ENCODE measurements around the gene PPFIBP2.

DNA sequence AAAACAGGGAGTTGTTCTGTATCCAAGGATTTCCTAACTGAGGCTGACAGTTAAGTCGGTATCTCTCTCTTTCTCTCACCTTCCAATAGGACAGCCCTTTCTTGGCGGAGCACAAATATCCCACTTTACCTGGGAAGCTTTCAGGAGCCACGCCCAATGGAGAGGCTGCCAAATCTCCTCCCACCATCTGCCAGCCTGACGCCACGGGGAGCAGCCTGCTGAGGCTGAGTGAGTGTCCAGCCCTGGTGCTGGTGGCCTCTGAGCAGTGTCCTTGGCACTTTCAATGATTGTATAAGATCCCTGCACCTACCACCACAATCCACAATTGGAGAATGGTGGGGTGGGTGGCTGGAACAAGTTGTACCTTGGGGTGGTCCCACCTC is 125.8 kb downstream of the PPFIBP2 start:
- TF ChIP-seq YY1 (IDR thresholded peaks at IDR 0.05; ENCODE audit: extremely low read depth, insufficient replicate concordance, low read depth, low read length): no peak
- TF ChIP-seq CTCF (IDR thresholded peaks at IDR 0.05 in 2 of 3, conservative IDR thresholded peaks at IDR 0.05 in 1 of 3; ENCODE audit: borderline replicate concordance in 1 of 3, insufficient read depth in 1 of 3, low read depth in 2 of 3, low read length in 2 of 3): no peak
- no peak for TF ChIP-seq EZH2 (IDR thresholded peaks at IDR 0.05)
- TF ChIP-seq POLR2A (IDR thresholded peaks at IDR 0.05; ENCODE audit: borderline replicate concordance, extremely low read depth, insufficient read depth, insufficient read length): no peak
- TF ChIP-seq, protein P1, sequence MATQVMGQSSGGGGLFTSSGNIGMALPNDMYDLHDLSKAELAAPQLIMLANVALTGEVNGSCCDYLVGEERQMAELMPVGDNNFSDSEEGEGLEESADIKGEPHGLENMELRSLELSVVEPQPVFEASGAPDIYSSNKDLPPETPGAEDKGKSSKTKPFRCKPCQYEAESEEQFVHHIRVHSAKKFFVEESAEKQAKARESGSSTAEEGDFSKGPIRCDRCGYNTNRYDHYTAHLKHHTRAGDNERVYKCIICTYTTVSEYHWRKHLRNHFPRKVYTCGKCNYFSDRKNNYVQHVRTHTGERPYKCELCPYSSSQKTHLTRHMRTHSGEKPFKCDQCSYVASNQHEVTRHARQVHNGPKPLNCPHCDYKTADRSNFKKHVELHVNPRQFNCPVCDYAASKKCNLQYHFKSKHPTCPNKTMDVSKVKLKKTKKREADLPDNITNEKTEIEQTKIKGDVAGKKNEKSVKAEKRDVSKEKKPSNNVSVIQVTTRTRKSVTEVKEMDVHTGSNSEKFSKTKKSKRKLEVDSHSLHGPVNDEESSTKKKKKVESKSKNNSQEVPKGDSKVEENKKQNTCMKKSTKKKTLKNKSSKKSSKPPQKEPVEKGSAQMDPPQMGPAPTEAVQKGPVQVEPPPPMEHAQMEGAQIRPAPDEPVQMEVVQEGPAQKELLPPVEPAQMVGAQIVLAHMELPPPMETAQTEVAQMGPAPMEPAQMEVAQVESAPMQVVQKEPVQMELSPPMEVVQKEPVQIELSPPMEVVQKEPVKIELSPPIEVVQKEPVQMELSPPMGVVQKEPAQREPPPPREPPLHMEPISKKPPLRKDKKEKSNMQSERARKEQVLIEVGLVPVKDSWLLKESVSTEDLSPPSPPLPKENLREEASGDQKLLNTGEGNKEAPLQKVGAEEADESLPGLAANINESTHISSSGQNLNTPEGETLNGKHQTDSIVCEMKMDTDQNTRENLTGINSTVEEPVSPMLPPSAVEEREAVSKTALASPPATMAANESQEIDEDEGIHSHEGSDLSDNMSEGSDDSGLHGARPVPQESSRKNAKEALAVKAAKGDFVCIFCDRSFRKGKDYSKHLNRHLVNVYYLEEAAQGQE (IDR thresholded peaks at IDR 0.05; ENCODE audit: low read depth): no peak
- TF ChIP-seq SP1 (IDR thresholded peaks at IDR 0.05; ENCODE audit: low read depth): no peak
- TF ChIP-seq POLR2AphosphoS5 (IDR thresholded peaks at IDR 0.05; ENCODE audit: low read depth, low read length): no peak
- TF ChIP-seq, protein P2, sequence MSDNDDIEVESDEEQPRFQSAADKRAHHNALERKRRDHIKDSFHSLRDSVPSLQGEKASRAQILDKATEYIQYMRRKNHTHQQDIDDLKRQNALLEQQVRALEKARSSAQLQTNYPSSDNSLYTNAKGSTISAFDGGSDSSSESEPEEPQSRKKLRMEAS (IDR thresholded peaks at IDR 0.05): no peak
- no peak for TF ChIP-seq EZH2phosphoT487 (IDR thresholded peaks at IDR 0.05; ENCODE audit: borderline replicate concordance)

Data from HCT116 (cell line).